Cardiac fibroblast (primary cell): Measurements from ENCODE around the gene RBBP8NL.

Experiments used
- DNase-seq, 2 donors: peaks; one replicate each; pipeline versions ENCODE4 v3.0.0 to v3.0.0-alpha.2; 2010; ENCODE audit warnings: low read depth in 2 of 2
- H3K4me3 ChIP-seq, 2 donors: replicated peaks in 1 of 2; 1 replicate in 1 of 2; 2 replicates in 1 of 2; pipeline ENCODE4 v1.5.1; 2011; ENCODE audit warnings: low read depth in 2 of 2, low read length in 2 of 2, mild to moderate bottlenecking in 2 of 2, moderate library complexity in 1 of 2
- TF ChIP-seq, protein P1 (sequence below): IDR thresholded peaks from one replicate; pipeline ENCODE4 v1.5.1; 2011; ENCODE audit warnings: low read depth, mild to moderate bottlenecking, low read length, inconsistent platforms

RBBP8NL gene

DNA sequence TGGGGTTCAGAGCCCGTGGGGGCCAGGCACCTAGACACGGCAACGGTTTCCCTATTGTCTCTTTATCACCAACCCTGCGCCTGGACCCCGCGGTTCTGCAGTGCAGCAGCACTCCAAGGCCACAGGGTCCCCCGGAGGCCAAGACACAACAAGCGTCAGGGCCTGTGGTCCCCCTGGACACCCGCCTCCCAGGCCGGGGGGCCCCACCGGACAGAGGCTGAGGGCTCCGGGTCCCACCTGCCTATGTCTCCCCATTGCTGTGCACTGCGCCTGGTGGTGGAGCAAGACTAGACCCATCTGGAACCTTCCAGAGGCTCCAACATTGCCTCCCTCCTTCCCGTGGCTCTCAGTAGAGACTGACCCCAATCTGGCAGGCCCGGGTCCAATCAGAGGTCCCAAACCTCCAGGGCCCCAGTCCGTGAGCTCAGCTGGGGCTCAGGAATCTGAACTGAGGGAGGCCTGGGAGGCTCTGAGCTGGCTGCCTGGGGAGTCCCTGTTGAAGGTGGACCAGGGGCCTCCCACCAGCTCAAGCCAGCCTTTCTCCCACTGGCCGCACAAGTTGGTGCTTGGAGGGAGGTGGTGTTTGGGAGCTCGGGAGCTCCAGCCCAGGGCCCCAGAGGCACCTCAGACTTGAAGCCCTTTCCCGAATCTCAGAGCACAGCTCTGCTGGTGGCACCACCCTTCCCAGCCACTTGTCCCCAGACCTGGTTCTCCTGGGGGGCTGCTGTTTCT, 39.6 kb upstream of the RBBP8NL start:
- TF ChIP-seq, protein P1, sequence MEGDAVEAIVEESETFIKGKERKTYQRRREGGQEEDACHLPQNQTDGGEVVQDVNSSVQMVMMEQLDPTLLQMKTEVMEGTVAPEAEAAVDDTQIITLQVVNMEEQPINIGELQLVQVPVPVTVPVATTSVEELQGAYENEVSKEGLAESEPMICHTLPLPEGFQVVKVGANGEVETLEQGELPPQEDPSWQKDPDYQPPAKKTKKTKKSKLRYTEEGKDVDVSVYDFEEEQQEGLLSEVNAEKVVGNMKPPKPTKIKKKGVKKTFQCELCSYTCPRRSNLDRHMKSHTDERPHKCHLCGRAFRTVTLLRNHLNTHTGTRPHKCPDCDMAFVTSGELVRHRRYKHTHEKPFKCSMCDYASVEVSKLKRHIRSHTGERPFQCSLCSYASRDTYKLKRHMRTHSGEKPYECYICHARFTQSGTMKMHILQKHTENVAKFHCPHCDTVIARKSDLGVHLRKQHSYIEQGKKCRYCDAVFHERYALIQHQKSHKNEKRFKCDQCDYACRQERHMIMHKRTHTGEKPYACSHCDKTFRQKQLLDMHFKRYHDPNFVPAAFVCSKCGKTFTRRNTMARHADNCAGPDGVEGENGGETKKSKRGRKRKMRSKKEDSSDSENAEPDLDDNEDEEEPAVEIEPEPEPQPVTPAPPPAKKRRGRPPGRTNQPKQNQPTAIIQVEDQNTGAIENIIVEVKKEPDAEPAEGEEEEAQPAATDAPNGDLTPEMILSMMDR = no peak
- no peak for DNase-seq
- no peak overlapping the region for H3K4me3 ChIP-seq

DNA sequence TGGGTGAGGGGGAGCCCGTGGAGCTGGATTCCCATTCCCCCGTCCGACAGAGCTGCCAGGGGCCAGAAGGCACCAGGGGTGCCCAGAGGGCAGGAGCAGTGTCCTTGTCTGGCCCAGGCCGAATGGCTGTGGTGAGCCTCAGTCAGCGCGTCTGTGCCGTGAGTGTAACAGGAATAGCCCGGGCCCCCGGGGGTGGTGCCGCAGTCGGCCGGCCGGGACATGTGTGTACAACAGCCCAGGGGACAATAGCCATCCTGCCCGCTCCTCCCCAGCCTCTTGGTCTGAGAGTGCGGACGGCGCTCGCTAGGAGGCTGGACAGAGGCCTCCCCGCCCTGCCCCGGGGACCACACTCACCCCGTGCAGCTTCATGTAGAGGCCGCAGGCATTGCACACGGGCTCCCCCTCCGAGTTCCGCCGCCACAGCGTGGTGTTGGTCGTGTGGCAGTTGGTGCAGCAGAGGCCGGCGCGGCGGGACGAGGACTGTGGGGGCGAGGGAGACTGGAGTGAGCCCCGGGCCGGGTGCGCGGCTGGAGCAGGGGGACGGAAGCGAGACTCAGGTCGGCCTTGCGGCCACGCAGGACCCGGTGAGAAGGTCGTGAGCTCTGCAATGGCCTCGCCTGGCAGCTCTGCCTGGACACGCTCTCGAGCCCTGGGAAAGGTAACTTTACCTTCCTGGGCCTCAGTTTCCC, 38.9 kb upstream of the RBBP8NL start:
- H3K4me3 ChIP-seq = no peak overlapping the region
- DNase-seq = no peak
- TF ChIP-seq, protein P1 = no peak

DNA sequence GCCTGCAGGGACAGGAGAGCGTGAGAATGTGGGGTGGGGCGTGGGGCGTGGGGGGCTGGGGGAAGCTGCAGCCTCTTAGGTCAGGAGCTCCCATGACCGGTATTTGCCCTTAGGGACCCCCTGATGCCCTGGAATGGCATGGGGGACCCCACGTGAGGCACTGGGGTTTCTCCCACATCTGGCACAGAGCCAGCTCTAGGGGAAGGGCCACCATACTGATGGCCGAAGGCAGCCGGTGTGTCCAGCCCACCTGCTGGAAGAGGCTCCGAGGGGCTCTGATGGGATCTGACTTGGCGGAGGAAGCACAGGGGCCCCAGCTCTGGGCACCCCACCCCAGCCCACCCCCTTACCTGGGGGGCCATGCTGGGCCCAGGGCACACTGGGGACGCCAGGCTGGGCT, 37.7 kb upstream of the RBBP8NL start:
- no peak overlapping the region for H3K4me3 ChIP-seq
- TF ChIP-seq, protein P1 = no peak
- DNase-seq = no peak

DNA sequence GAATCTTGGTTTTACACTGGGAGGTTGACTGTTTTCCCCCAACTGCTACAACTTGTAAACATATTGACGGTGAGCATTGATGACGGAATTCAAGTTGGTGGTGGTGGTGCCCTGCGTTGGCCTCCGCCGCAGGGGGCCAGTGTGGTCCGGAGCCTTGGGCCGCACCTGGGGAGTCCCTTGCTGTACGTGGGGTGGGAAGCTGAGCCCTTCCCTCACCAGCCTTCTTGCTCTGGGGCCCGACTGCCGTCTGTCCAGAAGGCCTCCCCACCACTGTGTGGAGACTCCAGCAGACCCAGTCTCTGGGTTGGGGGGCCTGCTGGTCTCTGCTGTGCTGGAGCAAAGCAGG, 37.1 kb upstream of the RBBP8NL start:
- no peak for DNase-seq
- H3K4me3 ChIP-seq = no peak overlapping the region
- TF ChIP-seq, protein P1 = no peak

DNA sequence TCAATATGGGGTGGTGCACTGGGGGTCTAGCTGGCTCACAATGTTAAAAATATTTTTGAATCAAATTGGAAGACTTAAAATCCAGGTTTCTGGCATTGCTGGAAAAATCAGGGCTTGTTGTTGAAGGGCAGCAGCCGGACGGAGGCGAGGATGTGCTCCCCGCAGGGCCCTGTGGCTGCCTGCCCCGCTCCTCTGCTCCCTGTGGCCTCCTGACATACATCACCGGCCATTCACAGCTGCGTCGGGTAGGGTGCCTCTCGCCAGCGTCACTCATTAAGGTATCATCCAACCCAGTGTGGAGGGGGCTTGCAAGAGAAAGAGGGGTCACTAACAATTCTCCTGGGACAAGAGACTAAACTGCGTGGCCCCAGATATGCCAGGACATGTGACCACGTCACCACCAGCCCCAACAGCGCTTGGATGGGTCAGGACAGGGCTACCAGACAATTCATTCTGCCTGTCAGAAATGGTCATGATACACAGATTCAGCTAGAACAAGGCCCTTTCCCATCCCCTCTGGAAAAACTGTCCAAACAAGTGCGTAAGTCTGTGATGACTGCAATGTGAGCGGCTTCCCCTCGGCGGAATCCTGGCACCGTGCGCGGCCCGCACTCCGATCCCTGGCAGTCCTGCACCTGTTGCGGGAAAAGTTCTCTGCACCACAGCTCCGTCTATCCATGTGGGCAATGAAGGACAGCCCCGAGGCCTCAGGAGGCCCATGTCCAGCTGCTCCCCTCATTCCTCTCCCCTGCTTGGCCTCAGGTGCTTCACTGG, 36.5 kb upstream of the RBBP8NL start:
- H3K4me3 ChIP-seq = no peak overlapping the region
- TF ChIP-seq, protein P1 = no peak
- no peak for DNase-seq

DNA sequence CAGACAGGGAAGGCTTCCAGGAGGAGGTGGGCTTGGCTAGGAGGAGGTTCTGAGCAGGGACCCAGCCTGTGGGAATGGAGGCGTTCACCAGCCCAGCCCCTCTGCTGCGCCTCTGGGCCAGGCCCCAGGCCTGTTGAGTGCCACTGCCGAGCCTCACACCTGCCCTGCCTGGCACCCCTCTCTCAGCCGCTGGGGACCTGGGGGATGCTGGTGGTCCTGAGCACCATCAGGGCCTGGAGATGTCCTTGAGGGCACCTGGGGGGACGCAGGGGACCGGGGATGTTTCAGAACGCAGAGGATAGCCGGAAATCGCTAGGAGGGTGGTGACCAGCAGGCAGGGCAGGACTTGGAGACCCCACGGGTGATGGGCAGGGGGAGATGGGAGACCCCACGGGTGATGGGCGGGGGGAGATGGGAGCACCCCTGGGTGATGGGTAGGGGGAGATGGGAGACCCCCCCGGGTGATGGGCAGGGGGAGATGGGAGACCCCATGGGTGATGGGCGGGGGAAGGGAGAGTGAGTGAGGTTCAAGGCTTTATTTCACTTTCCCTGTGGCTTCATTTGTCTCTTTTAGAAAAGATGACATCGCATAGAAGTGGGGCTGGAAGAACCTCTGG, 35.7 kb upstream of the RBBP8NL start:
- TF ChIP-seq, protein P1 = no peak

More for the DNA sequence above, 35.7 kb upstream of the RBBP8NL start:
- H3K4me3 ChIP-seq = no peak overlapping the region
- no peak for DNase-seq
